Activated T-helper 1 cell treated with anti-CD3 and anti-CD28 coated beads, Interleukin-2, amount 50 U/mL, for 16 hours (primary cell): ENCODE results near the gene CAST.

Source experiments
- DNase-seq, 2 donors: peaks; one replicate each; pipeline ENCODE4 v3.0.0-alpha.2; 2020; ENCODE audit warnings: low read depth in 1 of 2, low spot score in 1 of 2

Gene CAST

GRCh38 chr5:96706433-96707111 lies 44.4 kb downstream of the CAST start:
- no peak for DNase-seq

GRCh38 chr5:96708600-96708999 lies 46.4 kb downstream of the CAST start:
- no peak for DNase-seq

- no peak for DNase-seq
These were observed 47.1 kb downstream of the CAST start for GRCh38 chr5:96709152-96709821.

GRCh38 chr5:96712100-96712746 lies 50.0 kb downstream of the CAST start:
- DNase-seq = no peak

GRCh38 chr5:96714450-96714849 lies 52.3 kb downstream of the CAST start:
- no peak for DNase-seq

DNA sequence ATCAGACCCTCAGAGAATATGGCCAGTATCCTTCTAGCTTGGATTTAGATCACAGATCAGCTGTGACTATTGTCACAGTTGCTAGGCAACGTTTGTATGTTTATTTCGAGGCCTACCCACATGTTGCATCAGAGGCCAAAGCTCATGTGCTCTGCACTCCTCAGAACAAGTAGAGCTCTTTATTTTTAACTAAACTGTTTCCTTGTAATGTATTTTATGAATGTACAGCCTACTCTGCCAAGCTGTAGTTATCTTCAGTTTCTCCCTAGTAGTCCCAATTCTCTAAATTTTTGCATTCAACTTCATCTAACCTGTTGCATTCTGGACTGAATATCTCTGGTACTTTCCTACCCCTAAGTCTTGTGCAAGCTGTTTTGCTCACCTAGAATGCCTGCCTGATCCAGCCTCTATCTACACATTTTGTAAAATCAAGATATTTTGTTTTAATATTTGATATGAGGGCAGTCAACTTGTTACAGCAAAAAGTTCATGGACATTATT lies 52.8 kb downstream of the CAST start:
- DNase-seq = no peak

- no peak for DNase-seq
These were observed 53.8 kb downstream of the CAST start for GRCh38 chr5:96716007-96716406.

- no peak for DNase-seq
These were observed 54.5 kb downstream of the CAST start for GRCh38 chr5:96716716-96717115.

DNA sequence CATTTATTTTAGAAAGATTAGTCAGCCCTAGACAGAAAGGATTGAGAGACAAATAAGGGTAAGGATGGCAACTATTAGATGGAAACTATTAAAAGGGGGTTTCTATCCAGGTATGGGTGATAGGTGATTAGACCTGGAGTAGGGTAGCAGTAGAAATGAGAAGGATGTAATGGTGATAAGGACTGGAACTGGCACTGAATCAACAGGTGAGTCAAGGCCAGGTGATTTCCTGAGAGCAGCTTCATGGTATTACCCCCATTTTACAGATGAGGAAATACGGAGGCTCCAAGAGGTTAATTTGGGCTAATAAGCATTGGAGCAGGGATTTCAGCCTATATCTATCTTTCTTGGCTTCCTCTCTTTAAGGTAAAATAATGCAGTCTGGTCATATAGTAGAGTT lies 55.7 kb downstream of the CAST start:
- DNase-seq = no peak

GRCh38 chr5:96718635-96719077 lies 56.5 kb downstream of the CAST start:
- DNase-seq = no peak

- DNase-seq = no peak
These were observed 58.2 kb downstream of the CAST start for GRCh38 chr5:96720408-96720807.

DNA sequence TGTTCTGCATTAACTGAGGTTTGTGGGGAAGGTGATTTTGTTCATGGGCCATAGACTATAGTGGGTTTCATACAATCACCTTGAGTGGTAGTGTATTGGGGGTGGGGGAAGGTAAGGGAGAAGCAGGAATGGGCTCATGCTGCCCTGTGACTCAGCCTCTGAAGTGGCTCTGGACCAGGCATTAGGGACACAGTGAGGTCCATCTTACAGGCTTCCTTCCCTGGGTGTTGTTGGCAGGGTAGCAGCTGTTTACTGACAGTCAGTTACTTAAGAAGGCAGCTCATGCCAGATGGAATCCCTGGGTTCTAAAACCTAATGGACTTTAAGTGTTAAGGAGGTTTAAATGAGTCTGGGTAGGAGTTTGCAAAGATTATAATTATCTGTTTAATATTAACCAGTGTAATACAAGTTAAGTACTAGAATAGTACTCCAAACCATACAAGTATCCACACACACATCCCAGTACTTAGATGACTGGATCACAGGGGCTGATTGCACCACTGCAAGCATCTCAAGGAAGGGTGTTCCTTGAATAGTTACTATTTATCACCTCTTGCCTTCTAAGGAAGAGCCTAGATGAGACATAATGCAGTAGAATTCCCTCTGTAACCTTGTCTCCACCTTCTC lies 59.3 kb downstream of the CAST start:
- no peak for DNase-seq

DNA sequence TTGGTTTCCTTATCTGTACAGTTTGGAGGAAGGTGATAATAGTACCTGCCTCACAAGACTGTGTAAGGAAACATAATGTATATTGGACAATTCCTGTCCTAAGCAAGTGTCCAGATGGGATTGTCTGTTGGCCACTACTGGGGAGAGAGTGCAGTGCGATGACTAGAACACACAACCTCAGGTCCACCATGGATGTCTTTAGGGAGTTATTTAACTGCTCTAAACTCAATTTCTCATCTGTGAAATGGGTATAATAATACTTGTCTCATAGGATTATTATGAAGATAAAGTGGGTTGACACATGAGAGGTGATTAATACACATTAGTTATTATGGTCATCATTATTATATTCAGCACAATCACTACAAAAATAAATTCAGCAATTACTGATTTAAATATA lies 63.1 kb downstream of the CAST start:
- DNase-seq = no peak

GRCh38 chr5:96726802-96727201 lies 64.6 kb downstream of the CAST start:
- DNase-seq = no peak

DNA sequence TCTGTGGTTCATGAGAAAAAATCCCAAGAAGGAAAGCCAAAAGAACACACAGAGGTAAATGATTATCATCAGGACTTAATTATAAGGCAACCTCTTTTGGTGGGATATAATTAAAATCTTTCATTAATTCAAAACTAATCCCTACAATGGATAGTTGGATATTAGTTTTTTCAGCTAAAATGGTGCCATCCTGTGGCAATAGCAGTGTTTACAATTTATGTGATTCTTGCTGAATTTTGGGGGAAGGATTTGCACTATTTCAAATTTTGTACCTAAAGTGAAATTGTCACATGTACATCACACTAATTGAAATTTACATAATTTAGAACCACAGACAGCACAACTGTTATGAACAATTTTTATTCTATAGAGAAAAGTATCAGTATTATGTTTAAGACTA lies 67.0 kb downstream of the CAST start:
- DNase-seq = no peak

GRCh38 chr5:96730586-96730985 lies 68.4 kb downstream of the CAST start:
- no peak for DNase-seq

- no peak for DNase-seq
These were observed 71.8 kb downstream of the CAST start for GRCh38 chr5:96733771-96734500.

GRCh38 chr5:96734871-96735325 lies 72.7 kb downstream of the CAST start:
- no peak for DNase-seq

DNA sequence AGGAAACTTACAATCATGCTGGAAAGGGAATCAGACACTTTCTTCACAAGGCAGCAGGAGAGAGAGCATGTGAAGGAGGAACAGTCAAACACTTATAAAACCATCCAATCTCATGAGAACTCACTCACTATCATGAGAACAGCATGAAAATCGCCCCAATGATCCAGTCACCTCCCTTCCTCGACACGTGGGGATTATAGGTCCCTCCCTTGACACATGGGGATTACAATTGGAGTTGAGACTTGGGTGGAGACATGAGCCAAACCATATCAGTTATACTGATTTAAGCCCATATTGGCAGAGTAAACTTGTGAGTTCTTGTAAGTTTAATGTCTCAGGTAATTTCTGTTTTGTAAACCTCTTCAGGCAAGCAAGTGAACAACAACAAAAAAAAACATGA lies 74.8 kb downstream of the CAST start:
- DNase-seq = no peak

DNA sequence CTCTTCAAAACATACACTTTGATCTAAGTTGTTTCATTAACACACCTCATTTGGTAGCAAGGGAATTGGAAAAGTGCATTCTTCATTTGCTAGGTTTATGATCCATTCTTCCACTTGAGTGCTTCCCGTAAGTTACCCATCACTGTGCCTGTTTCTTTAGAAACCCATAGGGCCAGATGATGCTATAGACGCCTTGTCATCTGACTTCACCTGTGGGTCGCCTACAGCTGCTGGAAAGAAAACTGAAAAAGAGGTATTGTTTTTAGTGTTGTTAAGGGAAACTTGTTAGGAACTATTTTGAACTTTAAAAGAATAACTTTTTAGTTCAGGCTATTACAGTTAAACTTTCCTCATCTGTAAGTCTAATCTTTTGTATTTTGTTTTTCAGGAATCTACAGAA lies 78.9 kb downstream of the CAST start:
- no peak for DNase-seq

DNA sequence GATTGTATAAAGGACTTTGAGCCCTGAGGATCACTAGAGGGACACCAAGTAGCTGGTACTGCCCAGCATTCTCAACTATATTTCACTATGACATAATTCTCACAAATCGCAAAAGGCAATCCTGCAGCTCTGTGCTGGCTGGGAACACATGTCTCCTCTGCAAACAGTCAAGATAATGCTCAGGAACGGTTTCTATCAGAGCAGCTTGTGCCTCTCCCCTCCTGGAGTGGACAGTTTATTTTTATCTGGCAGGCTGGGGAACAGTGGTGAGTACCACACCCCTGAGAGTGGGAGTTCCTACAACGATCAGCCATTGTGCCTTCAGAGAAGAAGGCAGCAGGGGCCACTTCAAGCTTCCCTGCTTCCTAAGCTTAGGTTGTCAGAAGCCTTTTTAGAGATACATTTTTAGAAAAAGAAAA lies 79.7 kb downstream of the CAST start:
- DNase-seq = no peak
